Mammary epithelial cell (primary cell): ENCODE measurements around the gene NEO1.

Experiments used
- EZH2 ChIP-seq: IDR thresholded peaks from 2 replicates; pipeline ENCODE4 v1.6.1; 2012; ENCODE audit warnings: low read length, inconsistent platforms, borderline replicate concordance
- TF ChIP-seq, protein P1 (sequence below), 2 donors: IDR thresholded peaks in 1 of 2; conservative IDR thresholded peaks in 1 of 2; 2 replicates each; pipeline ENCODE4 v1.5.1; 2011 to 2012; ENCODE audit warnings: inconsistent platforms in 2 of 2, low read length in 2 of 2, mild to moderate bottlenecking in 2 of 2, control low read depth in 1 of 2, low read depth in 1 of 2; ENCODE audit not compliant: insufficient read depth in 1 of 2; ENCODE audit errors: extremely low read depth in 1 of 2

- TF ChIP-seq, protein P1, sequence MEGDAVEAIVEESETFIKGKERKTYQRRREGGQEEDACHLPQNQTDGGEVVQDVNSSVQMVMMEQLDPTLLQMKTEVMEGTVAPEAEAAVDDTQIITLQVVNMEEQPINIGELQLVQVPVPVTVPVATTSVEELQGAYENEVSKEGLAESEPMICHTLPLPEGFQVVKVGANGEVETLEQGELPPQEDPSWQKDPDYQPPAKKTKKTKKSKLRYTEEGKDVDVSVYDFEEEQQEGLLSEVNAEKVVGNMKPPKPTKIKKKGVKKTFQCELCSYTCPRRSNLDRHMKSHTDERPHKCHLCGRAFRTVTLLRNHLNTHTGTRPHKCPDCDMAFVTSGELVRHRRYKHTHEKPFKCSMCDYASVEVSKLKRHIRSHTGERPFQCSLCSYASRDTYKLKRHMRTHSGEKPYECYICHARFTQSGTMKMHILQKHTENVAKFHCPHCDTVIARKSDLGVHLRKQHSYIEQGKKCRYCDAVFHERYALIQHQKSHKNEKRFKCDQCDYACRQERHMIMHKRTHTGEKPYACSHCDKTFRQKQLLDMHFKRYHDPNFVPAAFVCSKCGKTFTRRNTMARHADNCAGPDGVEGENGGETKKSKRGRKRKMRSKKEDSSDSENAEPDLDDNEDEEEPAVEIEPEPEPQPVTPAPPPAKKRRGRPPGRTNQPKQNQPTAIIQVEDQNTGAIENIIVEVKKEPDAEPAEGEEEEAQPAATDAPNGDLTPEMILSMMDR (conservative IDR thresholded peaks at IDR 0.05 in 1 of 2, IDR thresholded peaks at IDR 0.05 in 1 of 2; ENCODE audit: extremely low read depth in 1 of 2, insufficient read depth in 1 of 2, low read depth in 1 of 2, low read length in 2 of 2) = no peak
- no peak for TF ChIP-seq EZH2
Observed at GRCh38 chr15:73322665-73323373, 270.6 kb downstream of the NEO1 start.
